ENCODE data around the gene KIF2C.
"Not testable (repeated sequence)": the region's sequence is repeated elsewhere in the genome, so short reads cannot be mapped to it uniquely, and the experiment has no call there.

KIF2C gene

DNA sequence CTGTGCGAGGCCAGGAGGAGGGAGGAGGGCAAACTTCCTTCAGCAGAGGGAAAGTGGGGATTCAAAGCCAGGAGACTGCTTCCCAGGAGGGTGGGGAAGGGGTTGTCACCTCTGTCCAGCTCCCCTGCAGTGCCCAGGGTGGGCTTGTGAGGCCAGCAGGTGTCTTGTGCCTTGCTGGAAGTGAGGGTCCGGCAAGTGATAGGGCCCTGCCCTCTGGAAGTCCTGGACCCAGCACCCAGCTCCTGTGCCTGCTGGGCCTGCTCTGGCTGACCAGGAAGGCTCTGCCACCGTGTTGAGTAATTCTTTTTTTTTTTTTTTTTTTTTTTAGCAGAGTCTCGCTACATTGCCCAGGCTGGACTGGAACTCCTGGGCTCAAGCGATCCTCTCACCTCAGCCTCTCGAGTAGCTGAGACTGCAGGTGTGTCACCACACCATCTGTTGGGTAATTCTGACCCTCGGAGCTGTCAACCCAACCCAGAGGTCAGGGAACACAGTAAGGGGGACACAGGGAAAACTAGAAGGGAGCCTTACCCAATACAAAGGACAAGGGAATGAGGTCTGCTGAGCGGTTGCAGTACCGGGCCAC lies 47.3 kb downstream of the KIF2C start:
- in situ Hi-C loops (cut with MboI; ENCODE audit: low pct_unique_long_range_greater_than_20kb, low sequenced_read_pairs), result loop anchor here (25.0 kb wide), 1 partner anchor 525 kb away; no protein-coding TSS in a partner anchor
- DNase-seq, result no peak

DNA sequence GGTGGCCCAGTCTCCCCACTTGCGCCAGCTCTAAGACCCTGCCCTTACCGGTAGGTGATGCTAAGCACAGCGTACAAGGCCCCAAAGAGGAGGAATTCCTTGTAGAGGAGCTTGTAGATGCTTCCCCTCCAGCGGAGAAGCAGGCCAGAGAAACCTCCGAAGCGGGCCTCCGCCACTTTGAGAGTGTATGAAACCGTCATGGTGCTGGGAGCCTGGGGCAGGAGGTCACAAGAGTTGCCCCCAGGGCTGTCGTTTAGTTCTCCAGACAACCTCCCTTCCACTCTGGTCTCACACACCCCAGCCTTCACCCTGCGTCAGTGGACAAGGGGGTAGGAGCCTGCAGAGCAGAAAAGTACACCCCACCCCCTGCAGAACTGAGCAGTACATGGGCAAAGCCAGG lies 47.9 kb downstream of the KIF2C start:
- in situ Hi-C loops (cut with MboI; ENCODE audit: low pct_unique_long_range_greater_than_20kb, low sequenced_read_pairs), result loop anchor here (25.0 kb wide), 1 partner anchor 525 kb away; no protein-coding TSS in a partner anchor

GRCh38 chr1:44788120-44788860 lies 48.7 kb downstream of the KIF2C start, which contains the start of gene BEST4:
TSS of gene BEST4 (minus strand) at chr1:44788170. CDS start at chr1:44787705, 465 bp downstream.
- no peak for DNase-seq
- in situ Hi-C loops (cut with MboI; ENCODE audit: low pct_unique_long_range_greater_than_20kb, low sequenced_read_pairs), result loop anchor here (25.0 kb wide), 1 partner anchor 524 kb away; no protein-coding TSS in a partner anchor

More for the DNA sequence above, 47.9 kb downstream of the KIF2C start:
- no peak for DNase-seq

DNA sequence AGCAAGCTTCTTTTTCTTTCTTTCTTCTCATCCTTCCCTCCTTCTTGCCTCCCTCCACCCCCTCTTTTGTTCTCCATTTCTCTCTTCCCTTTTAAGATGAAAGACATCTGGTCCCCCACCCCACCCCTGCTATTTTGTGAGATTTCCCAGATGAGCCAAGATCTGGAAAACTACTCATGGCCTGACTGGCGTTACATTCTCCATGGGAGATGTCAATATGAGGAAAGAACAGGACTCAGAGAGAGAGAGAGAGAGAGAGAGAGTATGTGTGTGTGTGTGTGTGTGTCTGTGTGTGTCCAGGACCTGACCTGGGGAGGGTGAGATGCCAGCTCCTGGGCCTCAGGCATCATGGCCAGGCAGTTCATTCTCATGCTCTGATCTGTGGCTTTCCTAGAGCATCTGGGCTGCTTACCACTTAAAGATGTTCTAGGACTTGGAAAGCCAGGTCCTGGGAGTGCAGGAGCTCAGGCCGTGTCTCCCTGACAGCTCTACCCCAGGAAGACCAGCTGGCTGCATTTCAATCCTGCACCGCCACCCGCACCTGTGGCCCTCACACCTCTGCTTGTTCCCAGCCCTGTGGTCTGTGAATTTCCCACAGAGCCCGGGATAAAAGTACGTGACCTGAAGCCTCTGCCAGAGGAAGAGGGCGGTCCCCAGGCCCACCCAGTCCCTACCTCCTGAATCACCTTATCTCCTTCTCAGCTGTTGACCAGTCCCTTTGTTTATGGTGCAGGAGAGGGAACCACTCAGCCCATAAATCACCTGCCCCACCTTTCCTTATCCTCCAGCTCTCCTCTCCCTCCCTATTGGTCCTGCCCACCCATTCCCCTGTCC lies 51.5 kb downstream of the KIF2C start:
- in situ Hi-C loops (cut with MboI; ENCODE audit: low pct_unique_long_range_greater_than_20kb, low sequenced_read_pairs), result loop anchor here (25.0 kb wide), 1 partner anchor 521 kb away; no protein-coding TSS in a partner anchor
- DNase-seq, result no peak

GRCh38 chr1:44792736-44793502 lies 53.3 kb downstream of the KIF2C start:
- in situ Hi-C loops (cut with MboI; ENCODE audit: low pct_unique_long_range_greater_than_20kb, low sequenced_read_pairs), result loop anchor here (25.0 kb wide), 1 partner anchor 519 kb away; no protein-coding TSS in a partner anchor
- DNase-seq, result no peak

DNA sequence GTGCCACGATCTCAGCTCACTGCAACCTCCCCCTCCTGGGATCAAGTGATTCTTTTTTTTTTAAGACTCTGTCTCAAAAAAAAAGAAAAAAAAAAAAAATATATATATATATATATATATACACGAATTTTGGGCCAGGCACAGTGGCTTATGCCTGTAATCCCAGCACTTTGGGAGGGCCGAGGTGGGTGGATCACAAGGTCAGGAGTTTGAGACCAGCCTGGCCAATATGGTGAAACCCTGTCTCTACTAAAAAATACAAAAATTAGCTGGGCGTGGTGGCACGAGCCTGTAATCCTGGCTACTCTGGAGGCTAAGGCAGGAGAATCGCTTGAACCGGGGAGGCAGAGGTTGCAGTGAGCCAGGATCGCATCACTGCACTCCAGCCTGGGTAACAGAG lies 58.2 kb downstream of the KIF2C start:
- DNase-seq, result not testable (repeated sequence)
- in situ Hi-C loops (cut with MboI; ENCODE audit: low pct_unique_long_range_greater_than_20kb, low sequenced_read_pairs), result loop anchor here (25.0 kb wide), 1 partner anchor 514 kb away; no protein-coding TSS in a partner anchor

DNA sequence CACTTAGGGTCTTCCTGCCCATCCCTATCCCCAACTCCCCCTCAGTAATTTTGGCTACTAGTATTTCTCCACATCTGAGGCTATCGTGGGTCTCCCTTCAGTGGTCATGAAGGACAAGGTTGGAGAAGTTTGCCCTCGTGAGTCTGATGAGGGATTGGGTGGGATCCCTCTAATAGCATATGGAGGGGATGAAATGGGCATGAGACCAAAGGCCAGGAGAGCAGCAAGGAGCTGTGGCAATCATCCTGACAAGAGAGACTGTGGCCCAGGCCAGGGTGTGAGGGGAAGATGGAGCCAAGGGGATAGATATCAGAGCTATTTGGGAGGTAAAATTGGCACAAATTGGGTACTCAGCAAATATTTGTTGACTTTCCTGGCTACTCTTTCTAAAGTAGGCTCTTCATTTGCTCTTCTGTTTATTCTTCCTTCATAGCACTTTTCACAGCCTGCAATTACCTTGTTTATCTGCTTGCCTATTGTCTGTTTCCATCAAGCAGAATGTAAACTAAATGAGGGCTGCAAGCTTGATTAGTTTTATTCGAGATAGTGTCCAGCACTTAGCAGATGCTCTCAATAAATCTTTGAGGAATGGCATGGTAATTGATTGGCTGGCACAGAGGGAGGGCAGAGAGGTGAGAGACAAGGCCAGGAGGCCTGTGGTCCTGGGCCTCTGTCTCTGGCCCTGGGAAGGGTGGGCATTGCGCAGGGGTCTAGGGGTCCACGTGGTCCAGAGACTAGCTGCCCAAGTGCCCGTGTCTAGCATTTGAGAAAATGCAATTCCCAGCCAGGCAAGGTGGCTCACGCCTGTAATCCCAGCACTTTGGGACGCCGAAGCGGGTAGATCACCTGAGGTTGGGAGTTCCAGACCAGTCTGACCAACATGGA lies 59.1 kb downstream of the KIF2C start:
- in situ Hi-C loops (cut with MboI; ENCODE audit: low pct_unique_long_range_greater_than_20kb, low sequenced_read_pairs), result loop anchor here (25.0 kb wide), 1 partner anchor 514 kb away; no protein-coding TSS in a partner anchor
- DNase-seq, result no peak

- in situ Hi-C loops (cut with MboI; ENCODE audit: low pct_unique_long_range_greater_than_20kb, low sequenced_read_pairs), result loop anchor here (25.0 kb wide), 1 partner anchor 512 kb away; no protein-coding TSS in a partner anchor
- peak; percentile 98 for DNase-seq
Observed at GRCh38 chr1:44799770-44800584, 60.3 kb downstream of the KIF2C start, which contains the start of gene PLK3. TSS of gene PLK3 (plus strand) at chr1:44800377. CDS start at chr1:44800464, 87 bp downstream.

DNA sequence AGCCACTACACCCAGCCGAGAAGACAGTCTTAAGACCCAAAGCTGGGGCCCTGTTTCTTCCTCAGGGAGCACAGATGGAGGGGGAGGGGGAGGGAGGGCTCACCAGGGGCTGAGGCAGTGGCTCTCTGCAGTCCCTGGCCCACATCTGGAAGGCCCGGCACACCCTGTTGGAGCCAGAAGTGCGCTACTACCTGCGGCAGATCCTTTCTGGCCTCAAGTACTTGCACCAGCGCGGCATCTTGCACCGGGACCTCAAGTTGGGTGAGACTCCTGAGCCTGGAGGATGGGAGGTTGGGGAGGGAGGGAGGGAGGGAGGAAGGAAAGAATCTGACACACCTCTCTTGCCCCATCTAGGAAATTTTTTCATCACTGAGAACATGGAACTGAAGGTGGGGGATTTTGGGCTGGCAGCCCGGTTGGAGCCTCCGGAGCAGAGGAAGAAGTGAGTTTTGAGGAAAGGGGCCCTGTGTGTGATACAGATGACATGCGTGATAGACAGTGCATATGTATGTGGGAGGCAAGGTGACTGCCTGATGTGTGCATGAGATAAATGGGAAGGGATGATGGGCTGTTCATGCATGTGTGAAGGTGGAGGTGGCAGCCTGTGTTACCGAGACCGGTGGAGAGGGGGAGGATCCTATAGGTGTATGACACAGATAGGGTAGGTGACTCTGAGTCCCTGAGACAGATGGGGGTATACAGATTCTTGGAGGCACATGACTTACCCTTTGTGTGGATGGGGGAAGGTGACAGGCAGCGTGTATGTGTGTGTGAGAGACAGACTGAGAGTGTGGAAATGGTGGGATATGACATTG lies 62.1 kb downstream of the KIF2C start:
- in situ Hi-C loops (cut with MboI; ENCODE audit: low pct_unique_long_range_greater_than_20kb, low sequenced_read_pairs), result no loop called here
- no peak for DNase-seq

DNA sequence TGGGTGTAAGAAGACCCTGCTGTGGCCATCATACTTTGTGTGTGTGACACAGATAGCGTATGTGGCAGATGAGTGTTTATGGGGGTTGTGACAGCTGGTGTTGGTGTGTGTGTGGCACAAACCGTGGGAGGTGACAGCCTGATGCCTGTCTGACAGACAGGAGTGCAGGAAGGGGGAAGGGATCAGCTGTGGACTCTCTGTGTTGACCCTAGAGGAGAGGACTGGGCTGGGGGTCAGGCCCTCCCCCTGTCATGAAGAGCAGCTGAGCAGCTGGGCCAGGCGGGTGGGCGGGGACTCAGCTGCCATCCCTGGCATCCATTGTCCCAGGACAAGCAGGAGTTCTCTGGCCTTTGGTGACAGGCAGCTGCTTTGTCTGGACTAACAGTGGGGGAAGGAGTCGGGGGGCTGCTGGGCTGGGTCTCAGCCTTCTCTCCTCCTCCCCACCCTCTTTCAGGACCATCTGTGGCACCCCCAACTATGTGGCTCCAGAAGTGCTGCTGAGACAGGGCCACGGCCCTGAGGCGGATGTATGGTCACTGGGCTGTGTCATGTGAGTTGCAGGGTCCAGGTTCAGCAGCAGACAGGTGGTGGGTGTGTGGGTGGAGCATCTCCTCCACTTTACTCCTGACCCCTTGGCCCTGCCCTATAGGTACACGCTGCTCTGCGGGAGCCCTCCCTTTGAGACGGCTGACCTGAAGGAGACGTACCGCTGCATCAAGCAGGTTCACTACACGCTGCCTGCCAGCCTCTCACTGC lies 62.8 kb downstream of the KIF2C start:
- DNase-seq, result no peak
- in situ Hi-C loops (cut with MboI; ENCODE audit: low pct_unique_long_range_greater_than_20kb, low sequenced_read_pairs), result no loop called here

- DNase-seq, result no peak
- in situ Hi-C loops (cut with MboI; ENCODE audit: low pct_unique_long_range_greater_than_20kb, low sequenced_read_pairs), result no loop called here
Observed at GRCh38 chr1:44803062-44803311, 63.4 kb downstream of the KIF2C start.

- DNase-seq, result no peak
- in situ Hi-C loops (cut with MboI; ENCODE audit: low pct_unique_long_range_greater_than_20kb, low sequenced_read_pairs), result no loop called here
Observed at GRCh38 chr1:44803312-44804095, 63.9 kb downstream of the KIF2C start.

GRCh38 chr1:44805311-44806024 lies 65.8 kb downstream of the KIF2C start:
- in situ Hi-C loops (cut with MboI; ENCODE audit: low pct_unique_long_range_greater_than_20kb, low sequenced_read_pairs), result no loop called here
- DNase-seq, result no peak

GRCh38 chr1:44806025-44806703 lies 66.5 kb downstream of the KIF2C start:
- in situ Hi-C loops (cut with MboI; ENCODE audit: low pct_unique_long_range_greater_than_20kb, low sequenced_read_pairs), result no loop called here
- no peak for DNase-seq
